Measurements from ENCODE around the gene TES.
A peak's percentile ranks its signal among the peaks of the same experiment; 100 is the strongest.

TES gene

DNA sequence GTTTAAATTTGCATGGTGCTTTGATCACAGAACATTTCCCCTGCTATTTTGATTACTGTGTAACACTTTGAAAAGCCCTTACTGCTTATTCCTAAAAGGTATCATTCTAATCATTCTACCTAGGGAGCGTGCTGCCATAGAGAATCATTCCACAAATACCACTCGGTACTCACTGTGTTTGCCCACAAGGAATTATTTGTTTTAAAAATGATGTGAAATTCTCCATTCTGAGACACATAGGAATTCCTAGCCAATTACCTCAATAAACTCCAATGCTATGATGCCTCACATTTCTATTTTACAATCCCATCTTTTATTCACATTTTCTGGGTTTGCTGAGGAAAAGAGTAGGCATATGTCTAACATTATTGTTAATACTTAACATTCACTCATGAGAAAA is 16.2 kb upstream of the TES start:
- DNase-seq: no peak

DNA sequence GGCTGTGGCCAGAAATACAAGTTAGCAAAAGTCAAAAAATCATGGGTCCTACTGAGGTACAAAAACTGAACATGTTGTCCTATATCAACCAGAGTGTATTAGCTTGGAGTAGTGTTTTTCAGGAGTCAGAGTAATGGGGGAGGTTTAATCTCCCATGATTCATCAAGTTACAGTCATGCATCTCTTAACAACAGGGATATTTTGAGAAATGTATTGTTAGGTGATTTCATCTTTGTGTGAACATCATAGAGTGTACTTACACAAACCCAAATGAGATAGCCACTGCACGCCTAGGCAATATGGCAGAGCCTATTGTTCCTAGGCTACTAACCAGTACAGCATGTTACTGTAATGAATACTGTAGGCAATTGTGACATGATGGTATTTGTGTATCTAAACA is 14.9 kb upstream of the TES start:
- no peak for DNase-seq

DNA sequence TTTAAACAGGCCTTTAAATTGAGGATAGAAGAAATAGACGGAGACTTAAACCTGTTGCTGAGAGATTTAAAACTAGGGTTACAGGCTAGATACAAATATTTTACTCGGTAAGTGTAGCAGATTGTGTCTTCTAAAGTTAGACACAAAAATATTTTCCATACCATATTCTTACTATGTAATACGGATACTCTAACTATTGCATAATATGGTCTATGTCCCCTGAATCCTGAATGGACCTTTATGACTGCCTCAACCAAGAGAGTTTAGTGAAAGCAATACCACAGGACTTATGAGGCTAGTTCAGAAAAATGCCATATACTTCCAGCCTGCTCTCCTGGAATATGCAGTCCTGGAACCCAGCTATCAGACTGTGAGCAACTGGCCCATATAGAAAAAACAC is 13.4 kb upstream of the TES start:
- no peak for DNase-seq

DNA sequence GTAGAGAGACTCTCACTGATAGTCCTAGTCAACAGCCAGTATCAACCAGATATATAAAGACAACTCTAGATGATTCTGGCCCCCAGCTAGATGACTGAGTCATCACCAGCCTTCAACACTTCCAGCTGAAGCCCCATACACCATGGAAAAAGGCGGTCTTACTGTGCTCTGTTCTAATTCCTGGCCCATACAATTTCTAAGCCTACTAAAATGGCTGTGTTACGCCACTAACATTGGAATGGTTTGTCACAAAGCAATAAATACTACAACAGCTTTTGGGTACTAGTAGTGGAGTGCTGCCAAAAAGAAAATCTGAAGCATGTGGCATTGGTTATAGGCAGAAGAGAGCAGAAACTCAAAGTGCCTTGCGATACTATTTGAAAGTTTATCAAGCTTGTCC is 13.0 kb upstream of the TES start:
- no peak for DNase-seq

DNA sequence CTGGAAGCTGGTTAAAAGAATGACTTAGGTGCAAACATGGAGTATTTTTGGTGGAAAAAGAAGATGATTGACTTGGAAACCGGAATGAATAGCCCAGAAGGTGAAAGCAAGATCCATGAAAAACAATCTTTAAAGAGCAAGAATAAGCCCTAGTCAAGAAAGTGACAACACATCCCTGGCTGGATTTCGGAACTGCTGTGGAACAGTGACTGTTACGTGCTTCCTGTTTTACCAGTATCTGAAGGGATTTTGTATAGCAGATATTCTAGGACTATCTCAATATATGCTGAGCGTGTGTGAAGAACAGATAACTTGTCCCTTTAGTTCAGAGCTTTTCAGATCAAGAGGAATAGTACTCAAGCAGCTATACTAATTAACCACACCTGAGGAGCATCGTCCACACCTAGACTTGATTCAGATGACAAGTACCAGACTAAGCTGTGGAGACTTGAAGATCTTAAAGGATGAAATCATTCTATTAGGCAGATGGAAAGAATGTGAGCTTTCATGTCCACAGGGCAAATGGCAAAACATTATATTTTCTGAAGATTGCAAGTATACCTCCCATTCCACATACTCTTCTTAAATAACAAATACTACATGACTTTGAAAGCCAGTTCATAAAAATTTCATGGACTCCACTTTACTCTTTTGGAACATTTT is 11.5 kb upstream of the TES start:
- no peak for DNase-seq

DNA sequence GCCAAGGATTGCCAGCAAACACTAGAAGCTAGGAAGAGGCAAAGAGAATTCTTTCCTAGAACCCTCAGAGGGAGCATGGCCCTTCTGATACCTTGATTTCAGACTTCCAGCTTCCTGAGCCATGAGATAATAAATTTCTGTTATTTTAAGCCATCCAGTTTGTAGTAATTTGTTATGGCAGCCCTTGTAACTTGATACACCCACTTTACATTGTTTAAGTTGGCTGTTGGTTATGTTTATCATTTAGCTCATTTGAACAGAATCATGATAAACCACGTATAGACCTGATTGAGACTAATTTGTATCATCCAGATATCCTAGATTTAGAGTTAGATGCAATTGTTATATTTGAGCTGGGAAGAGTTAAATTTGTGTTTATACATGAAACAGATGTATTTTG is 9.4 kb upstream of the TES start:
- DNase-seq: no peak

DNA sequence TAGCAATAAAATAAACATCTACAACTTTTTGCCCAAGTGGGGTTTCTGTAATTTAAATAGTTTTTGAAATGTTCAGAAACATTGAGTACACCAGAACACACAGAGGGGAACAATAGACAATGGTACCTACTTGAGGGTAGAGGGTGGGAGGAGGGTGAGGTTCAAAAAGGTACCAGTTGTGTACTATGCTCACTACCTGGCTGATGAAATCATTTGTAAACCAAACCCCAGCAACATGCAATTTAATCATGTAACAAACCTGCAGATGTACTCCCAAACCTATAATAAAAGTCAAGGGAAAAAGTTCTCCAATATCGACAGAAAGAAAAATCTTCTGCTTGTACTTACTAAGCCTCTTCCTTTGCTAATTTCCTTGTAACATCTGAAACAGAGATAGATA is 4.2 kb upstream of the TES start:
- no peak for DNase-seq

DNA sequence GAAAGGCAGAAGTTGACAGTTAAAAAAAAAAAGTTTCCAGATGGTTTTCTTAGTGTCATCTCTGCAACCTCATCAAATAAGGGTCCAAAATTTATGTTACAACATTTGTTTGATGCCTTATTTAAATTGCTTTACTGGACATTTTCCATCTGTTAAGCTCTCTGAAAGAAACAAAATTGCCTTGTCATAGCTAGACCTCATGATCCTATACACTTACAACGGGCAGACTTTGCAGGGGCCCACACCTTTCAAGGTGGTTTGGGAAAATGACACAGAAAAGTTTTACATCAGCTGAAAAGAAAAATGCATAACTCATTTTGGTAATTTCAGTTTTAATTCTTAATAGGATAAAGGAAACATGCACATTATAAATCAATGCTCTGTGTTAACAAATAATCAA is 1.4 kb upstream of the TES start:
- DNase-seq: no peak

DNA sequence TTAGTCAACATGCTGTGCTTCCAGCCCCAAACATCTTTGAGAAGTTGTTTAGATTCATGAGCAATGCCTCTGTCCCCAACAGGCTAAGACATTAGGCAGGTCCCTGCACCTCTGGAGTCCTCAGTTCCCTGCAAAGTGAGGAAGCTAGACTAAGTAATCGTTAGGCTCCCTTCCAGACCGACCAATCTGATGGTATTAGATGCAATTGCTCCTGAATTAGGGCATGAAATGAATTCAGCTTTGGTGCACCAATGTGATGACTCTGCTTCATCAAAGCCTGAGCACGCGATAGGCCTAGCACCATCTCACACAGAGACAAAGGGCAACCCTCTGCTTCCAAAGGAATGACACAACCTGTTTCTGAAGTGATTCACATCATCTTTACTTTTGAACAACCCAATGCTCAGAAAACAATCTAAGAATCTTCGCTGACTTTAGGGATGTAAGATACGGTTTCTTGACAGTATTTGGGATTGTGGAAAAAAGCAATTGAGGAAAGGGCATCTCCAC is 723 bp upstream of the TES start:
- DNase-seq: no peak

DNA sequence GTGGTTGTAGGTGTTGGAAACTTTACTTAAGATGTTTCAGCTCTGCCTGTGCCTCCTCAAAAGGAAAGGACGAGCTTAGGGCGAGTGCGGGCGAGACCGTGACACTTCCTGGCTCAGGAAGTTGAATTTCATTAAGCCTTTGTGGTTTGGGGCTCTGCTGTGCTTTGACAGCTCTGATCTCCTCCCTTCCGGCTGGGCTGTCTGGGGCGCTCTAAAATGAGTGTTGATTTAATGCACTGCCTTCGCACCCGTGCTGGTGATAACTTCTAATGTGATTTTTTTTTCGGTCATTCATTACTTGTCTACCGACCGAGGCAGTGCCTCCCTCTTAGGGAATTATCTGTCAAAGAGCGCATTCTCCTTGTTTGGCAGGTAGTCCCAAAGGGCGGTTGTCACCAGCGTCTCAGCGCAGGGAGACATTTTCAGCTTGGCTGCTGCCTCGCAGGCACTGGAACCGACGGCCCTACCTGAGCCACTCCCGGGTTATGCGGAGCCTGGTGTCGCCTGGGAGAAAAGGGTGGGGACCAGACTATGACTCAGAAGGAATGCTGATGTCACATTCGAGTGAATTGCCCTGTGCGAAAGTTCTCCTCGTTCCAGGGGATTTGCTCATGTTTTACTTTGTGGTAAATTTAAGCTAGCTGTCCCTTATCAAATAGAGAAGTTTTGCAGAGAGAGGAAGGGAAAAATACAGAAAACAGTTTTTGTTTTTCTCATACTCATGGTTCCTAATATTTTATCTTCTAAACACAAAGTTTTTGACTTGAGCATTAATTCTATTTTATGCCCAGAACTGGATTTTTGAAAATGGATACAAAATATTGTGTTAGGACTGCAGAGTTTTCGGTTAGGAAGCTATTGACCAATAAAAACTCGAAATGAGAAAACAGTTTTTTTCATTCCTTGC is 920 bp downstream of the TES start:
- DNase-seq: peak; percentile 85

DNA sequence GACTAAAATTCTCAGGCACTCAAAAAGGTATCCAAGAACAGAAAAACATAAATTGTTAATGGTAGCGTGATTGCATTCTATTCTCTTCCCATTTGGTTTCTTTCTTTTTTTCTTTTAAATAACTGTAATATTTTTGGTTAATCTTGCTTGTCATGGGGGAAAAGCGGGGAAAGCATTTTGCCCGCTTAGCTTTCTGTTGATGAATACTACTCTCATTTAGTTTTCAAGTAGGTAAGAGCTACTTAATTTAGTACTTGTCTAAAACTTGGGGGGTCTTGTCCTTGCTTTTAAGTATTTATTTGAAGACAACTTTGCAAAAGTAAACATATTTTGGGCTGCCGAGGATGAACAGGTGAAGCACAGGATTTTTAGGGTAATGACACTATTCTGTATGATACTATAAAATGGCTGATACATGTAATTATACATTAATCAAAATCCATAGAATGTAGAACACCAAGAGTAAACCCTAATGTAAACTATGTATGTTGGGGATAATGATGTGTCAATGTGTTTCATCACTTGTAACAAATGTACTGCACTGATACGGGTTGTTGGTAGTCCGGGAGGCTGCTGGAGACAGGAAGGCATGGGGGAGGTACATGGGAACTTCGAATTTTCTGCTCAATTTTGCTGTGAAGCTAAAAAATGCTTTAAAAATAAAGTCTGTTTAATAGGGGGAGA is 1.7 kb downstream of the TES start:
- no peak for DNase-seq

DNA sequence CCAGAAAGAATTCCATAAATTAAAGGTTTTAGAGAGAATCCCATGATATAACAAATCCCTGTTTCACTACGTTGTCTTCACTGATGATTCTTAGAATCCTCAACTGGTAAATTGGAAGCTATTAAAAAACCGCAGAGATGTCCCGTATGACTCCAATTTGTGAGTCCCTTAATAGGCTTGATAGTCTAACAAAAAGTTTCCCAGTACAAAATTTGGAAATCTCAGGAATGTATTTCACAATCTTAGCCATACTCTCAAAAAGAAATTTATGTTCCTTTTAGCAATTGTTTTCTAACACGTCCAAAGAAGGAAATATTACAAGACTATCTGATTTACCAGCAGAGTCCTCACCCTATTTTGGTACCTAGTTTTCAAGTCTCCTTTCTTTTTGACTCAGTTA is 2.5 kb downstream of the TES start:
- no peak for DNase-seq

DNA sequence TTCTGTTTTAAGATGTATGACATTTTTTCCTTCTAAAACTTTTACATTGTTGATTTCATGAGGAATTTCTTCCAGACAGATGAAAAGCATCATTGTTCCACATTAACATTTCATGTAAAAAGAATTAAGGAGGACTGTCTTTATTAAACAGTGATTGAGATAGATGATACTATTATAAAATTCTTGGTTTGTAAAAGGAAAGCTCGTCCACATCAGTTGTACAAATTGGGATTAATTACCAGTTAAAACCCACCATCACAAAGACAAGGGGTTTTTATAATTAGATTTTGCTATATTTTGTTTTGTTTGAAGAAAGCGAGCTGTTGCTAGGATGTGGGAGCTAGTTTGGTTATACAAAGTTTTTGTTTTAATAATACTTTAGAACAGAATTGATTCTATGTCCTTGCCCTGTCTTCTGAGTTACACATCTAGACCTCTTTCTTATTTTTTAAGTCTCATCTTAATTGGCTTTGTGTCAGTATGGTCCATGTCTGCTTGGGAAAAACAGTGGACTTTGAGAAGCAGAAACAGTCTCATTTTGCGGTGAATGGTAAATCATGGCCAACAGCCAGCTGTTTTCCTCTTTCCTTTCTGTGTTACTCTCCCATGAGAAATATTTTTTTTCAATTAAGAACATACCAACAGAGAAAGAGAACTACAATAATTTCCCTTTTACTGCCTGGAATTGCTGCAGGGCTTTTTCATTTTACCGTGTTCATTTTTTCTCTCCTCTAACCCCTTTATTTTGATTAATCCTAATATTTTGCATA is 3.2 kb downstream of the TES start:
- DNase-seq: no peak

DNA sequence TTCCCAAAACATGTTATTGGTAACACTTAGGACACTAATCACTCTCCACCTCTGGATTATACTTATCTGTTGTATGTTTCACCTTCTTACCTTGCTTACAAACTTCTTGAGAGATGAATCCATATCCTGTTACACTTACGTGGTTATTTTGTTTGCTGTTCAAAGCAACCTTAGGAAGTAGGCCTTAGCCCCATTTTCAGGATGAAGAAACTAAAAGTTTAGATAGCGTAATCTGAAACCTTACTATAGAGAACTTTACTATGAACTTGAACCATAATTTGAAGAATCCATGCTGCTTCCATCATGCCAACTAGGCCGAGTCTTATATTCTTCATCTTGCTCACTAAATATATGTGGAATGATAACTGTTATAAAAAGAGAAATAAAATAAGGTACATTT is 4.6 kb downstream of the TES start:
- DNase-seq: no peak

DNA sequence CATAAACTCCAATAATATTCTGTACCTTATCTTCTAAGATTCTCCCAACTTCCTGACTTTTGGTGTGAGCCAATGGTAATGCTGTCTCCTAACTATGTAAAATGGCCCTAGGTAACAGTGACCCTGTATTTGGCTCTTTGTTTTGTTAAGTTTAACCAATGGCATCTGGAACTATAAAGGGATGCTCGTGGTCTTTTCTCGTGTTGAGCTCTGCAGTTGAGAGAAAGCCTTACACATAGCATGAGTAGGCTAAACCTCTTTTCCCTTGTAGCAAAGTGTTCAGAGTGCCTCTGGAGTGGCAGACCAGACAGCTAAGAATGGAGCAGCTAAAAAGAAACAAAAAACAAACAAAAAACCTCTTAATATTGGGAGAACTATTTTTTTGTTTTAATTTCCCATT is 5.2 kb downstream of the TES start:
- DNase-seq: no peak

DNA sequence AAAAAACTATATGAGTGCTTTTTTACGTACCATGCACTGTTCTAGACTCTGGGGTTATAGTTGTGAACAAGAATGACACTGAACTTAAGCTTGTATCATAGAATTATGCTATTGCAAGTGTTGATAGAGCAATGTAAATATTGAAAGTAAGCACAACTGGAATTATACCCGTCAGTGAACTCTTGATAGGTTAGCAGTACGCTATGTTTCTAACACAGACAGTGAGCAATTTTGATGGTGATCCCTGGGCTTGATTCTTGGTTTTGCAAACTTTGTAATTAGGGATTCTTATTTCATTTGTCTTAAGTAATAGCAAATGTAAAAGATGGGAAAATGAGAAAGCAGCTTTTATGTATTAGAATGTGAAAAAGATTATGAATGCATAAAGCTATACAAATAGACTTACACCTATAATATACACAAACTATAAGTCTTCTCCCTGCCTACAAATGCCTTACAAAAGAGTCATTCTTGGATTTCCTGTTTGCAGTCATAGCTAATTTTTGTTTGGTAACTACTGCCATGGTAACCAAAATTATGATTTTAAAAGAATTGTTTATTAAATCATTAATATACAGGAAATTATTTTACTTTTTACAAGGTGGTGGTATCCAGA is 6.7 kb downstream of the TES start:
- DNase-seq: no peak

DNA sequence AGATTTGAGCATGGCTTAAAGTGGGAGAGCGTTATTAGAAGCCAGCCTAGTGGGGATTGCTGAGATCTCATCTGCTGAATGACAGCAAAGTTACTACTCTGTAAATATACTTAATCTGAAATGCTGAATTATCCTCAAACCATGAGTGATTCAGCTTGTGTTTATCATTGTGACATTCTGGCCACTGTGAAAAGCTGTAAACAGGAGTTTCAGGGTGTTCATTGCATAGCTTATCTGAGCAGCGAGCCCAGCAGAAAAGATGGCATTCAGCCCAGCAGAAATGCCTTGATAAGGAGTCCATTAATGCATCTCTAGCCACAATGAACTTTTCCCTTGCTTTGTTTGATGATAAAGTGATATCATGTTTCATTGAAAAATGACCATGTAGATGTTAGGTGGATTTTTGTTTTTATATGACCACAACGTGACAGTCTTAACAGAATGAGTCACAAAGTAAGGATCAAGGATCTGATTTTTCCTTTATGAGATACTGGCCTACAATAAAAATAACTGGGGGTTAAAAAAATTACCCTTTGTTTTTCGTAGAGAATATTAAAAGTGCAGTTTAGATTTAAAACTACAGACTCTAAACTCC is 7.8 kb downstream of the TES start:
- DNase-seq: no peak

DNA sequence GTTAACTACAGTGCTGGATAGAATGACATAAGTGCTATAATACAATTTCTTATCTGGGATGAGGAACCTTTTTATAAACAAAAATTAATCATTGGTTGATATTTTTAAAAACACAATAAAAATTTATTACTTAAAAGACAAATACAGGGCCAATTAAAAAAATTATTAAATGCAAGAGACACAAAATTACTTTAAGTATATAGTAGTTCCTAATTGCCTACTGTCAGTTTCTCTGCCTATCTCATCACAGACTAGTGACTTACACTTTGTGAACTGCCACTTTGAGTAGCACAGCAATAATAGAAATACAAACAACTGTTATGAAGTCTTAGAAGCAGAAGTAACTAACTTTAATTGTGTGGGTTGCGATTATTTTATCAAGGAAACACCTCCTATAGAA is 8.4 kb downstream of the TES start:
- no peak for DNase-seq

DNA sequence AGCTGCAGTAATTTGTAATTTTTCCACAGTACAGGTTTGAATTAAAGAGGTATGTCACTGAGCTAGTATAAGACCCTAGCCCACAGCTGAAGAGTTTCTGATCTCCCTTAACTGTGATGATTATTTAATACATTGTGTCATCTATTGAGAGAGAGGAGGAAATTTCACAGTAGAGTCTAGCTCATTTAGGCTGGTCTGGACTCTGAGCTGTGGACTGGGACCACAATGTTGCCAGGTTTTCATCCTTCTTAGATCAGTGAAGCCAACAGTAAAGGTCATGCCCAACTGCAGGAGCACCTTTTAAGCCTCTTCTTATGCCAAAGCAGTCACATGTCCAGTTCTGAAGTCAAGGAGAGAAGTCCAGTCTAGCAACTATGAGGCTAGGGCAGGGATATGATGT is 8.9 kb downstream of the TES start:
- DNase-seq: no peak

DNA sequence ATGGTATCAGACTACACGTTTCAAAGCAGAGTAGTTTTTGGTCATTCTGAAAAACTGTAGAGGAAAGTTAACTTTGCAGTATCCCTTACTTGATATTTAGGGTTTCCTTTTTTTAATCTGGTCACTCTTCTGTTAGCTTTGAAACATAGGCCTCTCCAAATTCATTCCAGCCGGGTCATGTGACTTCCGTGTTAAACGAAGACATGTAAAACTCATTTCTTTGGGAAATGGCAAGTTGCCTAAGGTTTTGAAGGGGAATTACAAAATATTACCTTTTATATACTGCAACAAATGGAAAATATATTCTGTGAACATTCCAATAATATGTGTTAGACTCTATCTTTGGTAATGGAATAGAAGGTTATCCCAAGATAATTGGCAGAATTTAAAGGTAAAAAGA is 9.5 kb downstream of the TES start:
- DNase-seq: no peak

DNA sequence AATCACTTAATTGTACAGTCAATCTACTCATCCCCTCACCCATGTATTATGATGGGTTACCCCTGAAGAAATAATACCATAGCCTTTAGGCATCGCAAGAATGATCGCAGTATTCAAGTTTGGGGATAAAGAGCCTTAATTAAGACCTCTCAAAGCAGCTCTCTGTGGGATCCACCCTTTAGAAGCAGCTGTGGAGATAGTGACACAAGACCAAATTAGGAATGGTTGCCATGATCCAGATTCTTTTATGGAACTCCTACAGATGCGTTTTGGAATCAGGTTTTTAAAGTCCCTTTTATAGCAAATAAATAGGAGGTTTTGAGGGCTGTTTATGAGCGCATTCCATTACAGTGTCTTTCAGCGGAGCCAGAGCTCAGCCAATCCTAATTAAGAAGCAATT is 12.2 kb downstream of the TES start:
- DNase-seq: no peak

DNA sequence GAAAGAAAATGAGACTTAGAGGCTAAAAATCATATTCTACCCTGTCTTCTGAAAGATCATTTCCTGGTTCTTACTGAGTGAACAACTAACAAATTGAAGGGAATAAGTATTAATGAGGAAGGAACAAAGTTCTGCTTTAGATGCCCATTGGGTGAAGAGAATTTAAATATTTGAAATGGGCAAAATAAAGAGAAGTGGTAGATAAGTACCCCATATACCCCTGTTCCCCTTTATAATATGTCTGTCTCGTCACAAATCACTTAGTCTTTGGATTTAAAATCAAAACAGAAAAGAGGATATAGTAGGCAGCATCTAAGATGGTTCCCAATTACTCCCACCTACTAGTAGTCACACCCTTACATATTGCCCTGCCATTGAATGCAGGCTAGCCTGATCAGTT is 13.2 kb downstream of the TES start:
- DNase-seq: no peak

Measured in activated CD8-positive, alpha-beta memory T cell treated with anti-CD3 and anti-CD28 coated beads for 24 hours (primary cell).